IPS DF 6.9 (cell line): Measurements from ENCODE around the gene CNTN3.

ENCODE experiments used
- DNase-seq: peaks from one replicate; pipeline ENCODE4 v3.0.0-alpha.2; 2013; ENCODE audit warnings: low read depth, low spot score
- H3K27ac ChIP-seq: one replicate; pipeline ENCODE4 v1.5.1; 2013; ENCODE audit warnings: low read length, control low read depth
- H3K27me3 ChIP-seq: 2 replicates; pipeline ENCODE4 v1.6.1; 2013; ENCODE audit warnings: mild to moderate bottlenecking, low read length; ENCODE audit not compliant: control insufficient read depth, insufficient read depth
- H3K36me3 ChIP-seq: 2 replicates; pipeline ENCODE4 v1.6.1; 2013; ENCODE audit warnings: low read length; ENCODE audit not compliant: control insufficient read depth, insufficient read depth
- H3K4me1 ChIP-seq: 2 replicates; pipeline ENCODE4 v1.6.1; 2013; ENCODE audit warnings: low read length; ENCODE audit not compliant: control insufficient read depth, insufficient read depth
- H3K4me3 ChIP-seq: 2 replicates; pipeline ENCODE4 v1.5.1; 2013; ENCODE audit warnings: mild to moderate bottlenecking, low read length
- H3K9me3 ChIP-seq: 2 replicates; pipeline ENCODE4 v1.6.1; 2013; ENCODE audit warnings: low read length, inconsistent platforms; ENCODE audit not compliant: control insufficient read depth, insufficient read depth
- WGBS: extraction: QIAGEN DNeasy Blood & Tissue Kit; methylation state at CpG from one replicate; pipeline ENCODE4 v1.1.7; 2013; ENCODE audit warnings: mixed read lengths, missing lambda C conversion rate; ENCODE audit not compliant: insufficient read length, insufficient coverage; 5-methylcytosine and 5-hydroxymethylcytosine counted together

CNTN3 gene

GRCh38 chr3:74591946-74592345, 22.5 kb downstream of the CNTN3 start:
- no peaks in the 10 kb centered on the region for H3K9me3 ChIP-seq
- DNase-seq, result no peak
- no peaks in the 10 kb centered on the region for H3K27me3 ChIP-seq
- no peak overlapping the region for H3K4me3 ChIP-seq
- H3K4me1 ChIP-seq, result no peaks in the 10 kb centered on the region
- H3K27ac ChIP-seq, result no peak overlapping the region
- no peaks in the 10 kb centered on the region for H3K36me3 ChIP-seq

GRCh38 chr3:74591342-74591741, 23.1 kb downstream of the CNTN3 start:
- no CpG with 5 or more reads among the region's 2 CpGs for WGBS

GRCh38 chr3:74590620-74591262, 23.7 kb downstream of the CNTN3 start:
- no peaks in the 10 kb centered on the region for H3K36me3 ChIP-seq
- H3K4me3 ChIP-seq, result no peak overlapping the region
- no peaks in the 10 kb centered on the region for H3K9me3 ChIP-seq
- H3K27me3 ChIP-seq, result no peaks in the 10 kb centered on the region
- no peaks in the 10 kb centered on the region for H3K4me1 ChIP-seq
- no peak overlapping the region for H3K27ac ChIP-seq
- DNase-seq, result no peak
- WGBS, result no CpG with 5 or more reads among the region's 4 CpGs

More at GRCh38 chr3:74591342-74591741, 23.1 kb downstream of the CNTN3 start:
- no peak overlapping the region for H3K27ac ChIP-seq
- H3K4me1 ChIP-seq, result no peaks in the 10 kb centered on the region
- H3K4me3 ChIP-seq, result no peak overlapping the region
- no peaks in the 10 kb centered on the region for H3K9me3 ChIP-seq
- no peak for DNase-seq
- no peaks in the 10 kb centered on the region for H3K36me3 ChIP-seq
- no peaks in the 10 kb centered on the region for H3K27me3 ChIP-seq

GRCh38 chr3:74584782-74585181, 29.7 kb downstream of the CNTN3 start:
- Histone ChIP-seq H3K27me3 (no peaks in the 10 kb centered on the region), H3K36me3 (no peaks in the 10 kb centered on the region), H3K9me3 (no peaks in the 10 kb centered on the region), H3K27ac (no peak overlapping the region), H3K4me1 (no peaks in the 10 kb centered on the region), H3K4me3 (no peak overlapping the region)
- no peak for DNase-seq
- WGBS, result no CpG with 5 or more reads among the region's 2 CpGs

GRCh38 chr3:74582982-74583381, 31.5 kb downstream of the CNTN3 start:
- no peak for DNase-seq
- no peaks in the 10 kb centered on the region for H3K27me3 ChIP-seq
- H3K27ac ChIP-seq, result no peak overlapping the region
- no peaks in the 10 kb centered on the region for H3K36me3 ChIP-seq
- H3K4me3 ChIP-seq, result no peak overlapping the region
- no peaks in the 10 kb centered on the region for H3K9me3 ChIP-seq
- no CpG with 5 or more reads among the region's 5 CpGs for WGBS
- H3K4me1 ChIP-seq, result no peaks in the 10 kb centered on the region

GRCh38 chr3:74575857-74576256, 38.6 kb downstream of the CNTN3 start:
- DNase-seq, result no peak
- no peaks in the 10 kb centered on the region for H3K36me3 ChIP-seq
- no peaks in the 10 kb centered on the region for H3K9me3 ChIP-seq
- no peak overlapping the region for H3K4me3 ChIP-seq
- no CpG with 5 or more reads among the region's 3 CpGs for WGBS
- H3K4me1 ChIP-seq, result no peaks in the 10 kb centered on the region
- no peak overlapping the region for H3K27ac ChIP-seq
- no peaks in the 10 kb centered on the region for H3K27me3 ChIP-seq

- no peaks in the 10 kb centered on the region for H3K36me3 ChIP-seq
- H3K27ac ChIP-seq, result no peak overlapping the region
- H3K4me1 ChIP-seq, result no peaks in the 10 kb centered on the region
- no peak overlapping the region for H3K4me3 ChIP-seq
- DNase-seq, result no peak
- no peaks in the 10 kb centered on the region for H3K9me3 ChIP-seq
- WGBS, result no CpG with 5 or more reads among the region's 4 CpGs
- no peaks in the 10 kb centered on the region for H3K27me3 ChIP-seq
Measured at GRCh38 chr3:74571118-74571517, 43.3 kb downstream of the CNTN3 start.
